CD4-positive, alpha-beta memory T cell (primary cell): Measurements from ENCODE around the gene RAB34. TPM values are rescaled to one million over a fixed set of nuclear protein-coding genes. Genes with fewer than 3 reads are reported as not detected.
A peak's percentile ranks its signal among the peaks of the same experiment; 100 is the strongest.

ENCODE experiments used
- CTCF ChIA-PET: fragments of 350-600 bp; sonication (Branson Sonifier 250); formaldehyde crosslinking; loops from one replicate; lab custom pipeline; 2021; ENCODE audit warnings: inconsistent platforms; ENCODE audit not compliant: partially characterized antibody; lab: Charles Lee
- POLR2A ChIA-PET: fragments of 350-600 bp; sonication (Branson Sonifier 250); formaldehyde crosslinking; loops from one replicate; lab custom pipeline; 2021; ENCODE audit not compliant: partially characterized antibody; lab: Charles Lee
- DNase-seq, 5 donors: peaks; one replicate each; pipeline versions ENCODE4 v3.0.0 to v3.0.0-alpha.2; 2020 to 2022; ENCODE audit warnings: mixed read lengths in 1 of 5
- H3K27ac ChIP-seq: one replicate; pipeline ENCODE4 v1.7.0; 2013; ENCODE audit warnings: low read depth, low read length
- H3K27me3 ChIP-seq: 2 replicates; pipeline ENCODE4 v1.7.0; 2013; ENCODE audit warnings: mild to moderate bottlenecking, low read length, moderate library complexity; ENCODE audit not compliant: insufficient read depth
- H3K36me3 ChIP-seq: 2 replicates; pipeline ENCODE4 v1.7.0; 2013; ENCODE audit warnings: mild to moderate bottlenecking, low read length, moderate library complexity; ENCODE audit not compliant: insufficient read depth
- H3K4me1 ChIP-seq: 2 replicates; pipeline ENCODE4 v1.7.0; 2013; ENCODE audit warnings: mild to moderate bottlenecking, low read length, moderate library complexity; ENCODE audit not compliant: insufficient read depth
- H3K4me3 ChIP-seq, 2 donors: one replicate each; pipeline ENCODE4 v1.7.0; 2013; ENCODE audit warnings: low read length in 2 of 2, mild to moderate bottlenecking in 1 of 2
- H3K9me3 ChIP-seq, 2 donors: one replicate each; pipeline ENCODE4 v1.7.0; 2013; ENCODE audit warnings: low read length in 2 of 2, control low read depth in 1 of 2; ENCODE audit not compliant: control insufficient read depth in 1 of 2
- H3K27ac Mint-ChIP-seq, 7 donors: one replicate each; pipeline ENCODE4 v1.8.0; 2020 to 2021; ENCODE audit warnings: mixed read lengths in 7 of 7, mild to moderate bottlenecking in 6 of 7, inconsistent platforms in 3 of 7, moderate library complexity in 3 of 7
- H3K27me3 Mint-ChIP-seq, 2 donors: one replicate each; pipeline ENCODE4 v1.8.0; 2020 to 2021; ENCODE audit warnings: mixed read lengths in 2 of 2
- H3K36me3 Mint-ChIP-seq, 2 donors: one replicate each; pipeline ENCODE4 v1.8.0; 2020 to 2021; ENCODE audit warnings: mixed read lengths in 2 of 2, inconsistent platforms in 1 of 2, mild to moderate bottlenecking in 1 of 2
- H3K4me1 Mint-ChIP-seq, 4 donors: one replicate each; pipeline ENCODE4 v1.8.0; 2020 to 2021; ENCODE audit warnings: mixed read lengths in 4 of 4, mild to moderate bottlenecking in 1 of 4
- H3K4me3 Mint-ChIP-seq, 8 donors: one replicate each; pipeline ENCODE4 v1.8.0; 2020 to 2021; ENCODE audit warnings: mixed read lengths in 8 of 8, mild to moderate bottlenecking in 7 of 8, moderate library complexity in 6 of 8, inconsistent platforms in 3 of 8
- H3K9me3 Mint-ChIP-seq, 8 donors: one replicate each; pipeline ENCODE4 v1.8.0; 2020 to 2021; ENCODE audit warnings: mixed read lengths in 8 of 8, mild to moderate bottlenecking in 5 of 8, inconsistent platforms in 3 of 8, moderate library complexity in 1 of 8
- intact Hi-C: fragments of 100-400 bp; cut with micrococcal nuclease; formaldehyde crosslinking; loops from one replicate; pipeline ENCODE4 v1.15.1; 2023
- polyA plus RNA-seq, 2 donors: library from polyadenylated mRNA; unstranded; fragments of 300-500 nt; fragmentation: Illumina TruSeq; gene quantifications; one replicate each; pipeline ENCODE4 v1.2.3, GENCODE V29; 2021
- total RNA-seq, 2 experiments: library from RNA; stranded (reverse); gene quantifications; one replicate each; pipeline ENCODE4 v1.2.3, GENCODE V29; 2021

The RAB34 gene, protein sequence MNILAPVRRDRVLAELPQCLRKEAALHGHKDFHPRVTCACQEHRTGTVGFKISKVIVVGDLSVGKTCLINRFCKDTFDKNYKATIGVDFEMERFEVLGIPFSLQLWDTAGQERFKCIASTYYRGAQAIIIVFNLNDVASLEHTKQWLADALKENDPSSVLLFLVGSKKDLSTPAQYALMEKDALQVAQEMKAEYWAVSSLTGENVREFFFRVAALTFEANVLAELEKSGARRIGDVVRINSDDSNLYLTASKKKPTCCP
- 1 to 10 TPM; 4.0 to 6.3 TPM for total RNA-seq
- 1 to 10 TPM; 3.0 to 8.7 TPM for polyA plus RNA-seq

- DNase-seq: no peak
- Histone ChIP-seq H3K36me3 (peaks cover 16% of the 10 kb centered on the region), H3K4me3 (no peak within 1 kb of the TSS), H3K27ac (no peak within 1 kb of the TSS), H3K9me3 (no peaks in the 10 kb centered on the region), H3K27me3 (peaks cover 11% of the 10 kb centered on the region), H3K4me1 (peaks cover 38% of the 10 kb centered on the region)
- intact Hi-C loops: loop anchor here (2.0 to 5.0 kb wide), 2 partner anchors 71 to 425 kb away; no protein-coding TSS in a partner anchor
- H3K27ac Mint-ChIP-seq: peak within 1 kb of the TSS in 5 of 7 donors; percentile 52 to 96 (median 74)
- H3K4me3 Mint-ChIP-seq: peak within 1 kb of the TSS; percentile 49 to 71 (median 53)
- POLR2A ChIA-PET: interaction anchor here (1.2 to 3.5 kb wide), 2 partner anchors 11 to 71 kb away, joined by 4 to 75 read pairs; partner anchors contain the start of gene NEK8
- CTCF ChIA-PET: interaction anchor here (1.4 to 2.2 kb wide), 2 partner anchors 10 to 71 kb away, joined by 3 to 10 read pairs; partner anchors contain the start of gene NEK8
- H3K36me3 Mint-ChIP-seq: peaks cover 22 to 28% of the 10 kb centered on the region in 2 donors
- peaks cover 24 to 46% (median 35%) of the 10 kb centered on the region in 4 donors for H3K4me1 Mint-ChIP-seq
- no peaks in the 10 kb centered on the region for H3K9me3 Mint-ChIP-seq
- peaks cover 9 to 18% of the 10 kb centered on the region in 2 donors for H3K27me3 Mint-ChIP-seq
These were observed at the start of gene RAB34 for GRCh38 chr17:28717578-28718332. RAB34 (minus strand) TSS chr17:28717868; CDS start chr17:28717266, 602 bp downstream.

DNA sequence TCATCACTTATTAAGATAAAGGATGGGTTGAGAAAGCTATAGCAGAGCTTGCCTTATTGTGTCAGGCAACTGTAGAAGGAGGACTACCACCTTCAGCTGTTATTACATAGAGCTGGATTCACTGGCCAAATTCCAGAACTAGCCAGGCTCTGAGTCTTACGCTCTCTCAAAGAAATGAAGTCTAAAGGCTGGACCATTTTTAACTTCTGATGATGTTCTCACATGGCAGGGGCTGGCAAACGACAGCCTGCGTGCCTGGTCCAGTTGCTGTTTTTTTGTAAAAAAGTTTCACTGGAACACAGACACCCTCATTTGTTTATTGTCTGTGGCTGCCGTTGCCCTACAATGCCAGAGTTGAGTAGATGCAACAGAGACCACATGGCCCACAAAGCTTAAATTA lies 47.4 kb upstream of the RAB34 start:
- no peaks in the 10 kb centered on the region for H3K27me3 Mint-ChIP-seq
- ChIA-PET CTCF (interaction anchor here (1.0 to 7.2 kb wide), 25 partner anchors 9 to 352 kb away, joined by 3 to 102 read pairs (median 16); partner anchors contain the start of genes DHRS13, FAM222B, FLOT2 and NEK8), POLR2A (interaction anchor here (1.9 to 5.0 kb wide), 4 partner anchors 39 to 187 kb away, joined by 5 to 32 read pairs (median 13); partner anchors contain the start of genes FLOT2, PHF12 and TLCD1)
- H3K36me3 ChIP-seq: peaks cover 15% of the 10 kb centered on the region
- peaks cover 4 to 14% (median 5%) of the 10 kb centered on the region in 4 donors for H3K4me1 Mint-ChIP-seq
- intact Hi-C loops: no loop called here
- no peaks in the 10 kb centered on the region for H3K4me1 ChIP-seq
- H3K4me3 ChIP-seq: no peak overlapping the region
- H3K27ac Mint-ChIP-seq: peak overlapping the region in 3 of 7 donors; percentile 51 to 73 (median 53)
- no peak overlapping the region for H3K4me3 Mint-ChIP-seq
- no peaks in the 10 kb centered on the region for H3K9me3 ChIP-seq
- H3K27ac ChIP-seq: no peak overlapping the region
- DNase-seq: no peak
- H3K9me3 Mint-ChIP-seq: no peaks in the 10 kb centered on the region
- peaks cover 9 to 33% of the 10 kb centered on the region in 2 donors for H3K36me3 Mint-ChIP-seq
- H3K27me3 ChIP-seq: no peaks in the 10 kb centered on the region

GRCh38 chr17:28763804-28764266 lies 46.2 kb upstream of the RAB34 start:
- peak overlapping the region in 5 of 7 donors; percentile 77 to 84 (median 82) for H3K27ac Mint-ChIP-seq
- Histone ChIP-seq H3K4me3 (no peak overlapping the region), H3K9me3 (no peaks in the 10 kb centered on the region), H3K27ac (no peak overlapping the region), H3K4me1 (no peaks in the 10 kb centered on the region), H3K36me3 (peaks cover 24% of the 10 kb centered on the region), H3K27me3 (no peaks in the 10 kb centered on the region)
- no peaks in the 10 kb centered on the region for H3K27me3 Mint-ChIP-seq
- intact Hi-C loops: loop anchor here (1.0 kb wide), 6 partner anchors 37 to 189 kb away; partner anchors contain the start of genes DHRS13 and FAM222B
- no peaks in the 10 kb centered on the region for H3K9me3 Mint-ChIP-seq
- H3K4me3 Mint-ChIP-seq: no peak overlapping the region
- DNase-seq: peak; percentile 71 to 82 (median 77)
- ChIA-PET CTCF (interaction anchor here (0.6 to 7.2 kb wide), 60 partner anchors 11 to 353 kb away, joined by 3 to 102 read pairs (median 6); partner anchors contain the start of genes DHRS13, FAM222B, FLOT2 and NEK8), POLR2A (interaction anchor here (0.8 to 5.0 kb wide), 13 partner anchors 12 to 190 kb away, joined by 3 to 32 read pairs (median 6); partner anchors contain the start of genes DHRS13, FAM222B, FLOT2 and PHF12)
- H3K4me1 Mint-ChIP-seq: peaks cover 3 to 8% (median 4%) of the 10 kb centered on the region in 4 donors
- H3K36me3 Mint-ChIP-seq: peaks cover 8 to 43% of the 10 kb centered on the region in 2 donors

GRCh38 chr17:28763137-28763799 lies 45.6 kb upstream of the RAB34 start:
- CTCF ChIA-PET: interaction anchor here (0.6 to 7.2 kb wide), 59 partner anchors 11 to 354 kb away, joined by 3 to 102 read pairs (median 5); partner anchors contain the start of genes DHRS13, FAM222B, FLOT2 and NEK8
- no peak overlapping the region for H3K4me3 ChIP-seq
- Mint-ChIP-seq H3K4me3 (no peak overlapping the region), H3K4me1 (peaks cover 3 to 8% (median 4%) of the 10 kb centered on the region in 4 donors), H3K27ac (peak overlapping the region in 1 of 7 donors; percentile 22), H3K27me3 (no peaks in the 10 kb centered on the region), H3K36me3 (peaks cover 8 to 44% of the 10 kb centered on the region in 2 donors), H3K9me3 (no peaks in the 10 kb centered on the region)
- intact Hi-C loops: loop anchor here (1.0 kb wide), 6 partner anchors 36 to 190 kb away; partner anchors contain the start of genes DHRS13 and FAM222B
- no peaks in the 10 kb centered on the region for H3K4me1 ChIP-seq
- no peak for DNase-seq
- H3K27me3 ChIP-seq: no peaks in the 10 kb centered on the region
- H3K36me3 ChIP-seq: peaks cover 29% of the 10 kb centered on the region
- H3K27ac ChIP-seq: no peak overlapping the region
- no peaks in the 10 kb centered on the region for H3K9me3 ChIP-seq
- POLR2A ChIA-PET: interaction anchor here (0.6 to 5.0 kb wide), 14 partner anchors 11 to 410 kb away, joined by 3 to 32 read pairs (median 6); partner anchors contain the start of genes DHRS13, FAM222B, FLOT2 and PHF12

DNA sequence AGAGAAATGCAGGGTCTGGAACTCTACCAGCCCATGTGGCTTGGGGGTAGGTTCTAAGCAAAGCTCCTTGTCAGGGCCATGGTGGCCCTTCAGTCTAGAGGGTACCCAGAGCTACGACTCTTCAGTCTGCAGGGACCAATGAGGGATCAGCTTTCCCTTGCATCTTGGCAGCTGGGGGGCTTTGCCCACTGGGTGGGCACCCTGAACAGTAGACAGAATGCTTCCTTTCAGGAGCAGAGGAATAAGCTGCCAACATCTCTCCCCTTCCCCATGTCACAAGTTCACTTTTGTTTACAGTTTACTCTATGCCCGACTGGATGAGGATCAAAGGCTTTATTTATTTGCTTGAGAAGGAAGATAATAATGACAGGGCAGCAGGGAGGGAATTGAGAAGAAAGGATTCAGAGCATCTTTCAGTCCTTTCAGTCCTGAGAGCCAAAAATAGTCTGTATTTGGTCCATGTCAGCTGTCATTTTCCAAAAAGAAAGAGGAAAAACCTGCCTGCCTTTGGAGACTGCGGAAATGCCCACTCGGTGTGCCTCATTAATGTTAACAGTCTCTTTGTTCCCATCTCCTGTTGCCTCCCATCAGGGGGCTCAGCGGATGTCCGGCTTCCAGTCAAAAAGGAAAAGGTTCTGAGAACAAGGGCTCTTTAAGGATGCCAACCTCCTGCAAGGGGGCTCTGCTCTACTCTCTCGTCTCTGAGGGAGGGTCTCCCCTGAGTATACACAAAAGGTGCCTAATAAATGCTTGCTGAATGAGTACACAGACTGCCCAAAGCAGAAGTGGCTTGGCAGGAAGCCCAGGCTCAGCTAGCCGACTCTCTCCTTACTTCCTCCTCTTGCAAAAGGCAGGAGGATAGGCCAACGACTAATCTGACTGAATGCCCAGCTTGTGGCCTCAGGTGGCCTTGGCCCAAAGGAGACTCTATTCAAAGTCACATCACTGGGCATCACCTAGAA lies 43.2 kb upstream of the RAB34 start:
- H3K27ac ChIP-seq: no peak overlapping the region
- no peaks in the 10 kb centered on the region for H3K9me3 ChIP-seq
- no peaks in the 10 kb centered on the region for H3K4me1 ChIP-seq
- H3K36me3 ChIP-seq: peaks cover 23% of the 10 kb centered on the region
- no peak overlapping the region for H3K4me3 ChIP-seq
- no peaks in the 10 kb centered on the region for H3K27me3 Mint-ChIP-seq
- no peaks in the 10 kb centered on the region for H3K27me3 ChIP-seq
- no peaks in the 10 kb centered on the region for H3K9me3 Mint-ChIP-seq
- peaks cover 3 to 13% (median 4%) of the 10 kb centered on the region in 4 donors for H3K4me1 Mint-ChIP-seq
- H3K4me3 Mint-ChIP-seq: no peak overlapping the region
- H3K27ac Mint-ChIP-seq: peak overlapping the region in 1 of 7 donors; percentile 25
- ChIA-PET POLR2A (interaction anchor here (5.0 kb wide), 1 partner anchor 35 kb away, joined by 32 read pairs; the partner anchor contains the start of gene TLCD1), CTCF (interaction anchor here (1.2 to 7.2 kb wide), 7 partner anchors 9 to 191 kb away, joined by 3 to 102 read pairs (median 75); partner anchors contain the start of genes FLOT2, NEK8, PHF12 and RPL23A)
- DNase-seq: no peak
- peaks cover 17 to 54% of the 10 kb centered on the region in 2 donors for H3K36me3 Mint-ChIP-seq
- intact Hi-C loops: no loop called here
